Measurements from ENCODE around the gene SOBP. TPM values are rescaled to one million over a fixed set of nuclear protein-coding genes. Genes with fewer than 3 reads are reported as not detected.

Gene SOBP
- total RNA-seq, 2 donors from 2014 or later: 1.5 to 1.9 TPM

GRCh38 chr6:107704347-107705013 lies 214.6 kb downstream of the SOBP start:
- Histone ChIP-seq H3K27ac (ENCODE audit: low read depth, low read length) (no peak overlapping the region), H3K4me3 (ENCODE audit: low read length) (no peak overlapping the region), H3K9ac (ENCODE audit: extremely low read depth, low read length, poor library complexity, severe bottlenecking) (no peak overlapping the region), H3K9me3 (ENCODE audit: control insufficient read depth, low read length) (no peaks in the 10 kb centered on the region), H3K27me3 (ENCODE audit: control insufficient read depth, insufficient read depth, low read length, poor library complexity, severe bottlenecking) (peaks cover 80% of the 10 kb centered on the region), H3K4me1 (ENCODE audit: control insufficient read depth, insufficient read depth, low read length) (no peaks in the 10 kb centered on the region), H3K36me3 (ENCODE audit: control insufficient read depth, insufficient read depth, low read length) (no peaks in the 10 kb centered on the region)
- TF ChIP-seq CTCF (conservative IDR thresholded peaks at IDR 0.05): peak; percentile 87
- peaks cover 13% of the 10 kb centered on the region for H3K4me1 Mint-ChIP-seq
- H3K27me3 Mint-ChIP-seq (ENCODE audit: insufficient read depth): peaks cover 95% of the 10 kb centered on the region
- no peak overlapping the region for H3K4me3 Mint-ChIP-seq
- H3K9me3 Mint-ChIP-seq: no peaks in the 10 kb centered on the region
- H3K27ac Mint-ChIP-seq: no peak overlapping the region
- 48 to 55% methylated on average over 5 to 8 of the region's 8 CpGs for WGBS, 2 experiments (ENCODE audit: insufficient coverage in 1 of 2, insufficient read length in 1 of 2)
- DNase-seq: peak; percentile 61
- H3K36me3 Mint-ChIP-seq (ENCODE audit: low read depth): no peaks in the 10 kb centered on the region

GRCh38 chr6:107706516-107707115 lies 216.7 kb downstream of the SOBP start:
- Histone ChIP-seq H3K27me3 (ENCODE audit: control insufficient read depth, insufficient read depth, low read length, poor library complexity, severe bottlenecking) (peaks cover 94% of the 10 kb centered on the region), H3K27ac (ENCODE audit: low read depth, low read length) (no peak overlapping the region), H3K36me3 (ENCODE audit: control insufficient read depth, insufficient read depth, low read length) (no peaks in the 10 kb centered on the region), H3K4me1 (ENCODE audit: control insufficient read depth, insufficient read depth, low read length) (no peaks in the 10 kb centered on the region), H3K9me3 (ENCODE audit: control insufficient read depth, low read length) (no peaks in the 10 kb centered on the region), H3K4me3 (ENCODE audit: low read length) (no peak overlapping the region), H3K9ac (ENCODE audit: extremely low read depth, low read length, poor library complexity, severe bottlenecking) (no peak overlapping the region)
- TF ChIP-seq CTCF (conservative IDR thresholded peaks at IDR 0.05): no peak
- H3K9me3 Mint-ChIP-seq: no peaks in the 10 kb centered on the region
- H3K27ac Mint-ChIP-seq: no peak overlapping the region
- WGBS, 2 experiments (ENCODE audit: insufficient coverage in 1 of 2, insufficient read length in 1 of 2): 75 to 82% methylated on average over 13 of the region's 13 CpGs
- H3K4me3 Mint-ChIP-seq: no peak overlapping the region
- peaks cover 5% of the 10 kb centered on the region for H3K4me1 Mint-ChIP-seq
- no peaks in the 10 kb centered on the region for H3K36me3 Mint-ChIP-seq (ENCODE audit: low read depth)
- peak; percentile 66 for DNase-seq
- H3K27me3 Mint-ChIP-seq (ENCODE audit: insufficient read depth): peaks cover 90% of the 10 kb centered on the region

GRCh38 chr6:107707346-107708275 lies 217.7 kb downstream of the SOBP start:
- Mint-ChIP-seq H3K4me3 (no peak overlapping the region), H3K4me1 (peaks cover 5% of the 10 kb centered on the region), H3K27ac (no peak overlapping the region), H3K36me3 (ENCODE audit: low read depth) (no peaks in the 10 kb centered on the region), H3K9me3 (no peaks in the 10 kb centered on the region), H3K27me3 (ENCODE audit: insufficient read depth) (peaks cover 90% of the 10 kb centered on the region)
- WGBS, 2 experiments (ENCODE audit: insufficient coverage in 1 of 2, insufficient read length in 1 of 2): 94 to 95% methylated on average over 7 to 18 of the region's 18 CpGs
- peaks cover 94% of the 10 kb centered on the region for H3K27me3 ChIP-seq (ENCODE audit: control insufficient read depth, insufficient read depth, low read length, poor library complexity, severe bottlenecking)
- H3K27ac ChIP-seq (ENCODE audit: low read depth, low read length): no peak overlapping the region
- no peaks in the 10 kb centered on the region for H3K9me3 ChIP-seq (ENCODE audit: control insufficient read depth, low read length)
- no peak for TF ChIP-seq CTCF (conservative IDR thresholded peaks at IDR 0.05)
- no peaks in the 10 kb centered on the region for H3K4me1 ChIP-seq (ENCODE audit: control insufficient read depth, insufficient read depth, low read length)
- H3K36me3 ChIP-seq (ENCODE audit: control insufficient read depth, insufficient read depth, low read length): no peaks in the 10 kb centered on the region
- peak; percentile 19 for DNase-seq
- no peak overlapping the region for H3K9ac ChIP-seq (ENCODE audit: extremely low read depth, low read length, poor library complexity, severe bottlenecking)
- H3K4me3 ChIP-seq (ENCODE audit: low read length): no peak overlapping the region

All from endodermal cell (in vitro differentiated cells).